HG03354 (cell line): ENCODE data around the gene FBXO2.

Source experiments
- ATAC-seq: cut with Tn5 transposase; IDR thresholded peaks from one replicate; pipeline ENCODE4 v1.9.1; 2021; ENCODE audit warnings: mild to moderate bottlenecking; ENCODE audit not compliant: unreplicated experiment, poor library complexity, severe bottlenecking

FBXO2 gene, protein sequence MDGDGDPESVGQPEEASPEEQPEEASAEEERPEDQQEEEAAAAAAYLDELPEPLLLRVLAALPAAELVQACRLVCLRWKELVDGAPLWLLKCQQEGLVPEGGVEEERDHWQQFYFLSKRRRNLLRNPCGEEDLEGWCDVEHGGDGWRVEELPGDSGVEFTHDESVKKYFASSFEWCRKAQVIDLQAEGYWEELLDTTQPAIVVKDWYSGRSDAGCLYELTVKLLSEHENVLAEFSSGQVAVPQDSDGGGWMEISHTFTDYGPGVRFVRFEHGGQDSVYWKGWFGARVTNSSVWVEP

DNA sequence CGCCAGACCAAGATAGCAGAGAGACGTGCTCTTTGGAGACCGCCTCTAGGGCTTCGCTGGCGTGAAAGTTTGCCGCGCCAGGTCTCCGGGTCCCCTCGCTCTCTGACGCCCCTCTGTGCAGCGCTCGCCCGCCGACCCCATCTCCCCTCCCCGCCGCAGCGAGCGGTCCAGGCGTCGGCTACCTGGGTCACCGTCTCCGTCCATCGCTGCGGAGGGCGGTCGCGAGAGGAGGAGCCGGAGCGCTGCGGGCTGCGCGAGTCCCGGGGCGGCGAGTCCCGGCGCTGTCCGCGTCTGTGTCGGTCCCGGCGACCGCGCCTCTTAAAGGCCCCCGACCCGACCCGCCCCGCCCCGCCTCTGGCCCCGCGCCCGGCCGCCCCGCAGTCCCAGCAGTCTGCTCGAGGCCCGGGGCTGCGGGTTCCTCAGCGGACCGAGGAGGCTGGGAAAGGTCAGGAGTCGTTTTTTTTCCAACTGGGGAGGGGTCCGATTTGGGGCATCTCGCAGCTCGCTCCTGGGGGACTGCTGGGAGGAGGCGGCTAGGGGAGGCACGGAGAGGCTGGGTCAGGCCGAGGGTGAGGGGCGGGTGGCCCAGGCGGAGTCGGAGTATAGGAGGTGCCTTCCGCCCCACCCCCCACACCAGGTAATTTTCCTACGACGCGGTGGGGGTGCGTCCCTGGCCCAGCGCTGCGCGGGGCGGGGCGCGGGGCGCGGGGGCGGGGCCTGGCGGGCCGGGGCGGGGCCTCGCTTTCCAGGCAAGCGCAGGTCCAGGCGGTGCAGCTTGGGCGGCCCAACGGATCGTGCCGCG lies at the start of gene FBXO2, which contains the start of gene FBXO44:
Gene FBXO2, minus strand, starts transcription at position 293 of the 802 bp plus-strand sequence. Its CDS starts 89 bp downstream, at position 204.
Gene FBXO44, plus strand, starts transcription at position 741 of the 802 bp plus-strand sequence. CDS start 959 bp downstream, outside the sequence.
- peak; percentile 65 for ATAC-seq

DNA sequence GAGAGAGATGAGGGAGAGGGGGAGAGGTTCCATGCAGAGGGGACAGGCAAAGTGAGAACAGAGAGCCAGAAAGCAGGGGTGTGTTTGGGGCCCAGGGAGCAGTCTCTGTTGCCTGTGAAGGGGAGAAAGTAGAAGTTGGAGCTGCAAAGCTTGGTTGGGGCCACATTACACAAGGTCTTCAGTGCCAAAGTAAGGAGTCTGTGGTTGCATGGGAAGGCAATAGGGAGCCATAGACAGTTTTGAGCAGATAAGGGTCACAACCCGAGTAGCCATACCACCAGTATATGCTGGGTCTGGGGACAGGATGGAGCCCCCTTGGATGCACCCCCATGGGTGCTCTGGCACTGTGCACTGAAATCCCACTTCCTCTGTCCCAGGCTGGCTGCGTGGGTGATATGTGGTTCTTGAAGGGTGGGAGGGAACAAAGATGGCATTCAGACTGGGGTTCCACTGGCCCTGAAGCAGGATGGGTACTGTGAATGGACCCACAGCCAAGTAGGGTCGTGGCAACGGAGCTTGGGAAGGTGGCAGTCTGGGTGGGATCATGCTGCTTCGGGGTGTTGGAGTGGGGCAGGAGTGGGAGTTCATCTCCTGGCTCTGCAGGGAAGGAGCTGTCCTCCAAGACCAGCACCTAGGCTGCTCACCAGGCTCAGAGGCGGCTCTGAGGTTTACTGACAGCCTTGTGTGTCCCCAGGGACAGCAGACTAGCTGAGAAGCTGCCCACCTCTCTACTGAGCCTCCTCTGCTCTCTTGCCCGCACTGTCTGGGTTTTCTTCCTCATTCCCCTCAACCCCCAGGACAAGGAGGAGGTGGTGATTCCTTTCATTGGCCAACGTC lies 49.3 kb upstream of the FBXO2 start:
- no peak for ATAC-seq

DNA sequence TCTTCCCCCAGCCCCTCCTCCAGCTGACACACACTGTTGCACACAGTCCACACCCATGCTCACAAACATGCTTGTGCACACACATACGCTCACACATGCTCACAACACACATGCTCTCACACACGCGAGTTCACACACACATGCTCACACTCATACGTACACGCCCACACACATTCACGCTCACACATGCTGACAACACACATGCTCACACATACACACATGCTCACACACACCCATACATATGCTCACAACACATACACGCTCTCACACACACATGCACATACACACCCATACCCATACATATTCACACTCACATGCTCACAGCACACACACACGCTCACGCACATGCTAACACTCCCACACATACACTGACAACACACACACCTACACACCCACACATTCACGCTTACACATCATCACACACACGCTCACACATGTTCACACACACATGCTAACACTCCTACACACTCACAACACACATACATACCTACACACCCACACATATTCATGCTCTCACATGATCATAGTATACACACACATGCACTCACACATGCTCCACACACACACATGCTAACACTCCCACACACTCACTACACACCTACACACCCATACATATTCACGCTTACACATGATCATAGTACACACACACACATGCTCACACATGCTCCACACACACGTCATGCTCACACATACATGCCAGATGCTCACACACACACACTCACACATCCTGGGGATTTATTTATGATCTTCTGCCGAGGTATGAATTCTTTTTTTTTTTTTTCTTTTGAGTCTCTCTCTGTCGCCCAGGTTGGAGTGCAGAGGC lies 48.0 kb upstream of the FBXO2 start:
- ATAC-seq = no peak

DNA sequence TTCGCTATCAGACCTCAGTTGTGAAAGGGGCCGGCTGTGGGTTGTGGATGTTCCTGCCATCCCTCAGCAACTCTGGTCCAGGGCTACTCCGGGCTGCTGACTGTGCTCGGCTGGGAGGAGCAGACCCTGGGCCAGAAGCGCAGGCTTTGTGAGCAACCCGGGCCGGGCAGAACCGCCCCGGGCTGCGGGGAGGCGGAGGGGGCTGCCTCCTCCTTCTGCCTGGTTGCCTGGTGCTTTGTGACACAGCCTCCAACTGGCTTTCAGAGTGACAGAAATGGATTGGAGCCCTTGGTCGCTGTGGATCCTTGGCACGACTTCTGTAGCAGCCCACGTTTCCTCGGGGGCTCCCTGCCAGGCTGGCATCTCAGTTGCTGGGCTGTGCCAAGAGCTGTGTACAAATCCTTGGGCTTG lies 47.3 kb upstream of the FBXO2 start:
- no peak for ATAC-seq

DNA sequence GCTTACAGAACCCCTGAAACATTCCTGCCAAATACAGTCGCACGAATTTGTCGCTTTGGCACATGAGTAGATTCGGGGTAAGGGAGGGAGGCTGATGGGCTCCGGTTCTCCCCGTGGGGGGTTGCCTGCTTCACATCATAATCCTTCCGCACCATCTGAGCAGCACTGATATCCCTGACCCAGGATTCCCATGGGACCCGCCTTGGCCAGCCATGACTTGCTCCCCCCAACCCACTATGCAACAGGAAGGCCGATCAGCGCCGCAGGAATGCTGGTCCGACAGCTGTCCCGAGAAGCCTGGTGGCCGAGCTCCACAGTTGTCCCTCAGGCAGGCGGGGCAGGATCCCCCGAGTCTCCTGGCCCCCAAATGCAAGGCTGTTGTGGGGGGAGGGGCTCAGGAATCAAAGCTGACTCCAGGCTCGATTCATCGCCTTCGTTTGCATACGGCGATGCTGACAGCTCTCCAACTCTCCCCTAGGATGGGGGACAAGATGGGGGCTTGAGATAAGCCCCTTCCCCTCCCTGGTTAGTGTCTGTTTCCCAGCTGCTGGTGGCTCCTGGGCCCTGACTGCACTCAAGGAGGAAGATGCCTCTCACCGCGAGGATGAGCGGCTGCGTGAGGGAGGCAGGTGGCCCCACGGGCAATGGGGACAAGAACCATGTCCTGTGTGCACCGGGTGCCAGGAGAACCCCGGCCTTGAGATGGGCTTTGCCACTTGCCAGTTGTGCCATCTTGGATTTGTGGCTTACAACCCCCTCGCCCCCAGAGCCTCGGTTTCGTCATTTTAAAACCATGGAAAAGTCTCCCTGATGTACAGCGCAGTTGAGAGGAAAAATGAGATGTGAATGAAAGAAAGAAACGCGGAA lies 46.6 kb upstream of the FBXO2 start:
- ATAC-seq = no peak

DNA sequence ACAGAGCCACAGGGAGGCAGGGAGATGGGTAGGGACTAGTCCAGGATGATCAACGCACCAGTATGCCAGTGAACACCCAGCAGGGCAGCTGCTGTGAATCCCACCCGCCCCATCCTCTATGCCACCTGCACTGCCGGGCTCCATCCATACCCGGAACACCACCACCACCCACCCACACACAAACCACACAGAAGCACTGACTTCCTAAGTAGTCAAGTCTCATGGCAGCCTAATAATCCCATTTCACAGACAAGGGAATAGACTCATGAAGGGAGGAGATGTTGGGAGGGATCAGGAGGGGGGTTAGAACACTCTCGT lies 43.6 kb upstream of the FBXO2 start:
- no peak for ATAC-seq

DNA sequence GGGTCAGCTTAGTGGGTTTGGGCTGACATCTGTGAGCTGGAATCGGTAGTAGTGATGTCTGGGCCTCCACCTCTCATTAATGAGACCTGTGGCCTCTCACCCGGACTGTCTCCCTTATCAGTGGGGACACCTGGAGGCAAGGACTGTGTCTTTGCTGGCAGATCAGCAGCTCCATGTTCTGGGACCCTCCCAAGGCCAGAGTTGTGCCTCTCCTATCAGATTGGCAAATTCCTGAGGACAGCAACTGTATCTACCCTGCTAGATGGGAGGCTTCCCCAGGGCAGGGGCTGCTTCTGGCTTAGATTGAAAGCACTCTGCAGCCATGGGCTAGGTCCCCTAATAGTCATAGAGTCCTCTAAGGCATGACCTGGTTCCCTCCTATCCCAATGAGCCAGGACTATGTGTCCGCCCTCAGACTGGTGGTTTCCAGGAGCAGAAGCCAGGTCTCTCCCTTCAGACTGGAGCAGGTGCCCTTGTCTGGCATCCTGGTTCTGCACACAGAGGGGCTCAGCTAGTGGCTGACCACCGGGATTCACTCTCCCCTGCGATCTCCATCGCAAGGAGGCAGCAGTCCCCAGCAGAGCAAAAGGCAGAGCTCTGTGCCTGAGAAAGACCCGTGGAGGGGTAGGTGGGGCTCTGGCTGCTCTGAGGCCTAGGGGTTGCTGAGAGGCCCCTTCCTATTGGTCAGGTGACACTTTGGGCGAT lies 43.1 kb upstream of the FBXO2 start:
- ATAC-seq = no peak

DNA sequence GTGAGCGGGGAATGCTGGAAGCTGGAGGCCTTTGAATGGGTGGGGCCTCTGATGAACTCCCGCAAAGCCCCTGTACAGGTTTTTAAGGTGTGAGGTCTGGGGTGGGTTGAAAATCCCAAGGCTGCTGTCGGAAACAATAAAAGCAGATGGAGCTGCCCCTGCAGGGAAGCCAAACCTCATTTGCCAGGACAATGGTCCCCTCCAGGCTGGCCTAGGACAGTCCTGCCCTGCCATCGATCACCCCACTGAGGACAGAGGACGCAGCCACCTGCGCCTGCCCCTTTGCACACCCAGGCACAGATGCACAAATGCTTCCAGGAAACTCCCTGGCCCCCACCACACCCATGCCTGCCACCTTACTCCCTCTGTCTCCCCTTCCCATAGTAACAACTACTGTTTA lies 41.6 kb upstream of the FBXO2 start:
- no peak for ATAC-seq

DNA sequence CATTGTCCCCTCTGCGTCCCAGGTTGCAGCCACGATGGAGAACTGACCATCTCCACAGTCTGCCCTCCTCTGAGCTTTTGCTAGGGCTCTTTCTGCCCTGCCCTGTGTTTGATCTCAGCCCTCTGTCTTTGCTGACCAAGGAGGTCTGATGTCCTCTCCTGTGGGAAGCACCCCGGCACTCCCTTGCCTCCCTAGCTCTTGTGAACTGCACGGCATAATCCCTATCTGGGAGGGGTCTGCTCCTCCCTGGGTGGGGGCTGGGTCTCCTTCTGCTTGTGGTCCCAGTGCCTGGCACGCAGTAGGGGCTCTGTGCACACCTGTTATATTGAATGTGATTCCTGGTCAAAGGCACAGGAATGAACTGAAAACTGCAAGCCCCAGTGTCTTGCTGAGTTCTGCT lies 39.7 kb upstream of the FBXO2 start:
- ATAC-seq = no peak

DNA sequence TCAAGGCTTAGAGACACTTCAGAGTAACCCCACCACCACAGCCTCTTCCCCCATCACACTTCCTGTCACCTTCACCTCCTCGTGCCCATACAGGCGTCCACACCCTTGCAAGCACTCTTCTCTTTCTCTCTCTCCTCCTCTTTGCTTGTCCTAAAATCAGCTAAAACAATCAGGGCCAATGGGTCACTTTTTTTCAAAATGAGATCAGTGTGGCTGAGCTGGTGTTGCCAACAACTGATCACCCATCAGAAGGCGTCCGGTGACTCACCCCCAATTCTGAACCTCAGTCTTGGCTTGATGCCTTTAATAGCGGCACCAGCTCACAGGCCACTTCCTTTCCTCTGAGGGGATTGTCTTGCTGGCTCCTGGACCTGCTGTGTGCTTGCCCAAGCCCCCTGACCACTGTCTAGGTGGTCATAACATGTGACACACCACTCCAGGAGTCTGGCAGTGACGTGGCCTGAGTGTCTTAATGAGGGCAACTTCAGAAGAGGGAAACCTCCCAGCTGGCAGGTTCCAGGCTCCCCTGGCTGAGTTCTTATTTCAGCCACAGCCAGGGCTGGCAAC lies 38.9 kb upstream of the FBXO2 start:
- no peak for ATAC-seq

DNA sequence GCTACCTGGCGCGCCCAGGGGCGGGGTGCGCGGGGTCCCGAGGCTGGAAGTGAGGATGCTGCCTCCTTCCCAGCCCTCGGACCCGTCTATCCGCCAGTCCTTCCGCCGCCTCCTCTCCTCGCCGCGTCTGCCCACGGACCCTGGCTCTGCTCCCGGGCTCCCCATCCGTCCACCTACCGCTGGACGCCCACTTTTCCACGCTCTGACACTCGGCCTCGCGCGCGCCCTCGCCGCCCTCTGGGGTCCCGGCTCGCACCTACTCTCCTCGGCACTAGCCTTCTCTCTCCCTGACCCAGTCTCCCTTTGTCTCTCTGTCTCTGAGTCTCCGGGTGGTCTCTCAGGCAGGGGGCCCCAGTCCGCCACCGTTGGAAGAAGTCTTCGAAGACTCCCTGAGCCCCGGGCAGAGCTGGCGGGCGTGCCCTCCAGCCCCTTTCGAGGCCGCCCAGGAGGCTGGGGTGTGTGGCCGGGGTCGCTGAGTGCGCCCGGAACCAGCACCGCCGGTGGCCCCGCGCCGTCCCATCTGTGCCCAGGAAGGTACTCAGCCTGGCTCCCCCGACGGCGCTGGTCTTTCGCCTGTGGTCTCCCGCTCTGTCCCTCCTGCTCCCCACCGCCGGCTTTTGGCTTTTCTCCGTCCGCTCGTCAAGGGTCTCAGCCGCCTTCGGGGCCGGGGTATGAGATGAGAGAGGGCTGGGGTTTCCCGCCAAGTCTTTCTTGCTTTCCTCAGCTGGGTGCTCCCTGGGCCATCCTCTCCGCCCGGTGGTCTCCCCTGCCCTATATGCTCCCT lies 37.9 kb upstream of the FBXO2 start:
- ATAC-seq = no peak

DNA sequence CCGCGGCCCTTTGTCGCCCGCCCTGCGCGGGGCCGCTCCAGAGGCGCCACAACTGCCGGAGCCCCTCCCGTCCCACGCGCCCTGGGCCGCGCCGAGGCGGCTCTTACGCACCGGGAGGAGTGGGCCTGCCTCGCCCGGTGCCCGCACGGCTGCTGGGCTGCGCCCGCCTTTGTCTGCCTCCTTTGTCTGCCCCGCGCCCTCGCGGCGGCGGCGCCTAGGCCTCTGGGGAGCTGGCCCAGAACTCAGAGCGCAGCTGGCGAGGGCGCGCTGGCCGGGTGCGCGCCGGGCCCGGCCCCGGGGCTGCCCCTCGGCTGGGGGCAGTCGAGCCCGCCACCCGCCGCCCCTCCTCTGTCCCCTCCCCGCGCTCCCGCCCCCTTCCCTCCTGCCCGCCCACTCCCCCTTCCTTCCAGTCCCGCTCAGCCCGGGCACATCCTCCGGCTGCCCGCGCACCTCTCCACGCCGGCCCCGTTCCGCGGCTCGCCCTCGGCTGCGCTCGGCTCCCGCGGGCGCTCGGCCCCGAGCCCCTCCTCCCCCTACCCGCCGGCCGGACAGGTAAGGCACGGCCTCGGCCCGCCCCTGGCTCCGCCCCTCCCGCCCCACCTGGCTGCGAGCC lies 37.2 kb upstream of the FBXO2 start, which contains the start of gene DRAXIN:
Gene DRAXIN, plus strand, starts transcription at position 409 of the 613 bp plus-strand sequence. CDS start 14,549 bp downstream, outside the sequence.
- ATAC-seq = no peak

DNA sequence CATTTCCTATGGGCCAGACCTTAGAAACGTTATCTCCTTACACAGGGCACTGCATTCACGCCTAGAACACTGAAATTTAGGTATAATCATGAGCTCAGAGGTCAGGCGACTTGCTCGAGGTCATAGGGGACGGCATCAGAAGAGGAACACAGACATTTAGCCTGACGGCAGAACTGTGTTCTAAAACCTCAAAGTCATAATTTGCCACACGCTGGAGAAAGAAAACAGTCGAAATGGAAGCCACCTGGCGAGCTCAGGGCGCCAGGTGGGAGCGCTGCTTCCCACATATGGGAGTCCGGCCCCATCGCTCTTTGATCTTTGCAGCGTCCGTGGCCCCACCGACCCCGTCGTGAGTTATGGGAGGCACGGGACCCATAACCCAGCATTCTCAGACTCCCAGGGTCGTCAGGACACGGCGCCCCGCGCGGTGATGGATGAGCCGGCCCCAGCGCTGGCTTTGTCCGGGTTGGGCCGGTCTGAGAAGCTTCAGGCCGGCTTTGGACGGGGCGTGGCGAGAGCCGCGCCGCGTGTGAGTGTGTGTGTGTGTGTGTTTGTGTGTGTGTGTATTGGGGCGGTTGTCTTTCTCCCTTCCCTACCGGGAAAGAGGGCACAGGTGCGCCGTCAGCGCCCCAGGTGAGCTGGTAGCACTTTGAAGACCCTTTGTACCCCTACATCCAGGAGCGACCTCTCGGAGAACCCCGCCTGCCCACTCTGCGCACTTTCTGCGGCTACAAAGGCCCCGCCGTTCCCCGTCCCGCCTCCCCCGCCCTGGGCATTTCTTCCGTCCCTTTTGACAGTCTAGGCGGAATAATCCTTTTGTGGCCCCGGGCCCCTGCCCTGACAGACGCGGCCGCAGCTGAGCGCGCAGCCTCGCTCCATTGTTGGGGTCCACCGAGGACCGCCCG lies 36.4 kb upstream of the FBXO2 start:
- no peak for ATAC-seq

DNA sequence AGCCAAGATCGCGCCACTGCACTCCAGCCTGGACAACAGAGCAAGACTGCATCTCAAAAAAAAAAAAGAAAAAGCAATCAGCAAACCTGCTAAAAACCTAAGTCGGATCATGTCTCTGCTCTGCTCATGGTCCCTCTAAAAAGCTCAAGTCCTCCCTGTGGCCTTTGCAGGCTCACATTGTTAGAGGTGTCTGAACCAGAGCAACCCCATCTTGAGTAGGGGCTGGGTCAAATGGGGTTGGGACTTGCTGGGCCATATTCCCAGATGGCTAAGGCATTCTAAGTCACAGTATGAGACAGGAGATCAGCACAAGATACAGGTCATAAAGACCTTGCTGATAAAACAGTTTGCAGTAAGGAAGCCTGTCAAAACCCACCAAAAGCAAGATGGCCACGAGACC lies 34.3 kb upstream of the FBXO2 start:
- ATAC-seq = no peak

DNA sequence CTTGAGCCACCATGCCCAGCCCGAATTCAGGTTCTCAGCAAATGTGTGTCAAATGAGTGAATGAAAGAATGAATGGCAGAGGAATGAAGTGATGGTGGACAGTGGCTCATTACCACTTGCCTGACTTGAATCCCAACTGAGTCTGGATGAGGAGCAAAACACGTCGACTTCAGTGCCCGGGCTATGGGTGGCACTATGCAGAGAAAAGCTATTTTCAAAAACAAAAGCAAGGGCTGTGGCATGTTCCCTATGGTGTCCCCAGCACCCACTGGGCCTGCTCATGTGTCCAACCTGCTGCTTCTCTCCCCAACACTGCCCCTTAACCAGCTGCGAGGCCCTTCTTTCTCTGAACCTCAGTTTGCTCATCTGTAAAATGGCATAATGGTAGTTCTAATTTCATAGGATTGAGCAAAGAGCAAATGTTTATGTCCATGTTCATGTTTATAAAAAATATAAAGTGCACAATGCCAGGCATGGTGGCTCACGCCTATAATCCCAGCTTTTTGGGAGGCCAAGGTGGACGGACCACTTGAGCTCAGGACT lies 31.1 kb upstream of the FBXO2 start:
- ATAC-seq = no peak
